ENCODE results near the gene MBP. TPM values are rescaled to one million over a fixed set of nuclear protein-coding genes. Genes with fewer than 3 reads are reported as not detected.
A peak's percentile ranks its signal among the peaks of the same experiment; 100 is the strongest.
"Not testable (repeated sequence)": the region's sequence is repeated elsewhere in the genome, so short reads cannot be mapped to it uniquely, and the experiment has no call there.

Gene MBP
- total RNA-seq, 1 donor from 2014 or later = 3.2 TPM

GRCh38 chr18:76991021-76991688, 141.4 kb downstream of the MBP start:
- DNase-seq (ENCODE audit: low read depth) = no peak

GRCh38 chr18:76990343-76991020, 142.1 kb downstream of the MBP start:
- DNase-seq (ENCODE audit: low read depth) = not testable (repeated sequence)

GRCh38 chr18:76989647-76990190, 142.9 kb downstream of the MBP start:
- DNase-seq (ENCODE audit: low read depth) = no peak

GRCh38 chr18:76988827-76989646, 143.5 kb downstream of the MBP start:
- no peak for DNase-seq (ENCODE audit: low read depth)

- DNase-seq (ENCODE audit: low read depth) = no peak
Observed at GRCh38 chr18:76988031-76988826, 144.4 kb downstream of the MBP start.

- DNase-seq (ENCODE audit: low read depth) = no peak
Observed at GRCh38 chr18:76986406-76986805, 146.2 kb downstream of the MBP start.

- no peak for DNase-seq (ENCODE audit: low read depth)
Observed at GRCh38 chr18:76985951-76986236, 146.7 kb downstream of the MBP start.

GRCh38 chr18:76985156-76985950, 147.2 kb downstream of the MBP start:
- no peak for DNase-seq (ENCODE audit: low read depth)

GRCh38 chr18:76984193-76985155, 148.1 kb downstream of the MBP start:
- no peak for DNase-seq (ENCODE audit: low read depth)

- DNase-seq (ENCODE audit: low read depth) = no peak
Observed at GRCh38 chr18:76983613-76984051, 149.0 kb downstream of the MBP start.

- DNase-seq (ENCODE audit: low read depth) = peak; percentile 70
Observed at GRCh38 chr18:76982841-76983583, 149.6 kb downstream of the MBP start.

- no peak for DNase-seq (ENCODE audit: low read depth)
Observed at GRCh38 chr18:76982038-76982437, 150.5 kb downstream of the MBP start.

- DNase-seq (ENCODE audit: low read depth) = peak; percentile 79
Observed at GRCh38 chr18:76981396-76981968, 151.1 kb downstream of the MBP start.

GRCh38 chr18:76980663-76981395, 151.8 kb downstream of the MBP start:
- no peak for DNase-seq (ENCODE audit: low read depth)

GRCh38 chr18:76979906-76980305, 152.7 kb downstream of the MBP start:
- DNase-seq (ENCODE audit: low read depth) = no peak

GRCh38 chr18:76979111-76979751, 153.4 kb downstream of the MBP start:
- DNase-seq (ENCODE audit: low read depth) = no peak

- no peak for DNase-seq (ENCODE audit: low read depth)
Observed at GRCh38 chr18:76978616-76979015, 154.0 kb downstream of the MBP start.
